Stimulated activated CD4-positive, alpha-beta T cell treated with anti-CD3 and anti-CD28 coated beads, Interleukin-2, amount 100 ng/mL, for 48 hours (primary cell): Measurements from ENCODE around the gene ABLIM2.

Experiments
- DNase-seq, 2 donors: peaks; one replicate each; pipeline ENCODE4 v3.0.0-alpha.2; 2020

Gene ABLIM2

DNA sequence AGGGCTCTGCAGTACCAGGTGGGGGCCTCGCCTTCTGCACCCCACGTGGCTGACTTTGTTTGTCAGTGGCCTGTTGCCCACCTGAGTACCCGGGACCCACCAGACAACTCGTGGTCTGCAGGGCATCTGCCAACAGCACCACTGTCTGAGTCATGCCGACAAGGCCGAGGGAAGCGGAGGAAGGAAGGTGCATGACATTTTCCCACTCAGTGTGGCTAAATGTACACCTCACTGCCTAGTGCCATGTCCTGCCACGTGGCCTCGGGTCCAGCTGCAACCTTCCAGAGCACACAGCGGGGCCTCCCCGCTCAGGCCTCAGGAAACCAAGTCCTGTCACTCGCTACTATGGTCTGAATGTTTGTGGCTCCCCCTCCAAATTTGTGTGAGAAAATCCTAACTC is 22.1 kb downstream of the ABLIM2 start:
- DNase-seq = no peak

DNA sequence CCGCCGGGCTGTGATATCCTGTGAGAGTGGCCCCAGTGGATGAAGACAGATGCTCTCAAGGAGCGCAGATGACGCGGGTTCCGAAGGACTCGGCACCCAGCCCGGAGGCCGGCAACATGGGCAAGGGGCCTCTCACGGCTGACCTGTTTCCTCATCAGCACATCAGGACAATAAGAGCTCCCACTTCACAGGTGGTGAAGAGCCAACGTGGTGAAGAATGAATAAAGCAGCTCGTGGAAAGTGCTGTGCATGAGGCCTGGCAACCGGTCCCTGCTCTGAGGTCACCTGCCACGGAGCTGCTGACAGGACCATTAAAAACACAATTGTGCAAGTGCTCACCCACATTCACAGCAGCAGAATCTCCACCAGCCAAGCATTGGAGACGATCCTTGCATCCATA is 22.9 kb downstream of the ABLIM2 start:
- no peak for DNase-seq

DNA sequence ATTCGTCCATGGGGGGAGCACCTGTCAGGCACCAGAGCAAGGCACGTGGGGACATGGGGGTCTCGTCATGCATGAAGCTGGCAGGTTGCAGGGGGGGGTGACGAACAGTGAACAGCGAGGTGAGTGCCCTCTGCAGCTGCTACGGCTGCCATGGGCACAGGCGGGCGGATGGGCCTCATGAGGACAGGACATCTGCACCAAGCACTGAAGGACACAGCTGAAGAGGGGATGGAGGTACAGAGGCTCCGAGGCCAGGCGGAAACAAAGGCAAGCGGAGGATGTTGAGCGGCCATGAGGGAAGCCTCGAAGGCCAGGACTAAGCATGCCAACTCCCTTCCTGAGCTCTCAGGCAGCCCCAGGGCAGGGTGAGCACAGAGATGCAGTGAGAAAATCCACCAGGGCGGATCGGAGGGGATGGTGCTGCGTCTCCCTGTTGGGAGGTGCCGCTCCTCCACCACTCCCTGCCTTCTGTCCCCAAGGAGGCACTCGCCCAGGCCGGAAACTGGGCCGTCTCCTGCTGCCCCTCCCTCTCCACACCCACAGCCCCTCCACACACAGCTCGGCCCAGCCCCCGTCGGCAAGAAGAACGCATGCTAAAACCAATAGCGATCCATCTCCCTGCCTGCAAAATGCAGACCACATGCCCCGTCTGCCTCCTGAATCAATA is 24.6 kb downstream of the ABLIM2 start:
- no peak for DNase-seq

- DNase-seq = no peak
Measured at GRCh38 chr4:8132947-8133705, 25.5 kb downstream of the ABLIM2 start.

- DNase-seq = no peak
Measured at GRCh38 chr4:8132400-8132799, 26.2 kb downstream of the ABLIM2 start.

DNA sequence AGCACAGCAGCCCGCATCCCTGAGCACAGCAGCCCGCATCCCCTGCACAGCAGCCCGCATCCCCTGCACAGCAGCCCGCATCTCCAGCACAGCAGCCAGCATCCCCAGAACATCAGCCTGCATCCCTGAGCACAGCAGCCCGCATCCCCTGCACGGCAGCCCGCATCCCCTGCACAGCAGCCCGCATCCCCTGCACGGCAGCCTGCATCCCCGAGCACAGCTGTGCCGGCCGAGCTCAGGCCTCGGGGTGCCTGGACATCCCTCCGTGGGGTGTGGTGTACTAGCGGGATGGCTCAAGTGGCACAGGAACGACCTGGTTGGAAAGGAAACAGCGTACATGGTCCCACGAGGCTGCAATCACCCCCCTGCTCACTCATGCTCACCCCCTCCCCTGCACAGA is 26.8 kb downstream of the ABLIM2 start:
- DNase-seq = no peak

DNA sequence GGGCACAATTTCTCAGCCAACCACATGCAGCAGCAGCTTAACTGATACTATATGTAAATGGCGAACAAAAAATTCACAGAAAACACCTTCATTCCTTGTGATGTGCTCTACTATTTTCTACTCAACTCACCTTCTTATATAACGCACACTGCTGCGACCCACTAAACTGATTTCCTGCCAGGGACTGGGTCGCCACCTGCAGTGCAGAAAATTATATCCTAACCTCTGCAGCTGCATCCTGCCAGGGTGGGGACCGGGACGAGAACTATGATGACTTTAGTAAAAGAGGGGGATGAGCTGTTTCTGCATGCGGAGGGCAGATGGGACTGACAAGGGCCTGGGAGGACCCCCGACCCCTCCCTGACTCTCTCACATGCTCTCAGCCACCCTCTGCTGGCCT is 27.4 kb downstream of the ABLIM2 start:
- DNase-seq = no peak

DNA sequence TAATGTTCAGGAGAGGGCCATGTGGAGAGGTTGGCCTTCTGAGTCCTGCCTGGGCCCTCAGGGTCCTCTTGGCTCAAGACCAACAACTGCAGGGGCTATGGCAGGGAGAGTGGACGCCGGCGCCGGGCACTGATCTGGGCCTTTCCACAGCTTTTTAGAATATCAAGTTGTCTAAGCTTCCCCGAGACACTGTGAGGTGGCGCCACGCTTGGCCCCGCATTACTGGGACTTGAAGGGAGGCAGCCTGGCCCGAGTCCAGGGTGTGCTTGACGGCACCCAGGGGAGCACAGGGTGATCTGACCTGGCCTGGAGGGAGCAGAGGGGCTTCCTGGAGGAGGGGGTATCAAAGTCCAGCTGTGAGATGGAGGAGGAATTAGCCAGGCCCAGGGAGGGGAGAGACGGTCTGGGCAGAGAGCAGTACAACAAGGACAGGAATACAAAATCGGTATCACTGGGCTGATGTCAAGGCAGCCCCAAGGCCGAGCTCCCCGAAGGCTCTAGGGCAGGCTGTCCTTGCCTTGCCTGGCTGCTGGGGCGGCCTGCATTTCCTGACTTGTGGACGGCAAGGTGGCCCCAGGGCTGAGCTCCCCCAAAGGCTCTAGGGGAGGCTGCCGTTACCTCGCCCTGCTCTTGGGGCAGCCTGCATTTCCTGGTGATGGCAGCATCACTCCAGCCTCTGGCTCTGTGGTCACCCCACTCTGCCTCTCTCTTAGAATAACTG is 28.1 kb downstream of the ABLIM2 start:
- DNase-seq = no peak

DNA sequence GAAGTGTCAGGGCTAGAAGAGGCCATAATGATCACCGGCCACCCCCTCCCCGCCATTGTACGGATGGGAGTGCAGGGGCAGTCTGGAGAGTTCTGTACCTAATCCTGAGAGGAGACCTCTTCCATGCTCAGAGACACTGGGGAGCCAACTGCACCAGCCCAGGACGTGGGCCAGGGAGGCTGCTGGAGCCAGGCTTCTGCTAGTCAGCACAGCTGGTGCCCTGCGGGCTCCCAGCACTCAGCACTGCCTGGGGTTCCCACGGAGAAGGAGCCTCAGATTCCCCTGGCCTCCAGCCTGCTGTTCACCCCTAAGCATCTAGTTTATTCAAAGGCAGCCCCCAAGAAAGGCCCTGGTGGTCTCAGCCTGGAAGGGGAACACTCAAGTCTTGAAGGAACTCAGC is 28.8 kb downstream of the ABLIM2 start:
- DNase-seq = no peak

GRCh38 chr4:8129136-8129535 is 29.5 kb downstream of the ABLIM2 start:
- DNase-seq = no peak

DNA sequence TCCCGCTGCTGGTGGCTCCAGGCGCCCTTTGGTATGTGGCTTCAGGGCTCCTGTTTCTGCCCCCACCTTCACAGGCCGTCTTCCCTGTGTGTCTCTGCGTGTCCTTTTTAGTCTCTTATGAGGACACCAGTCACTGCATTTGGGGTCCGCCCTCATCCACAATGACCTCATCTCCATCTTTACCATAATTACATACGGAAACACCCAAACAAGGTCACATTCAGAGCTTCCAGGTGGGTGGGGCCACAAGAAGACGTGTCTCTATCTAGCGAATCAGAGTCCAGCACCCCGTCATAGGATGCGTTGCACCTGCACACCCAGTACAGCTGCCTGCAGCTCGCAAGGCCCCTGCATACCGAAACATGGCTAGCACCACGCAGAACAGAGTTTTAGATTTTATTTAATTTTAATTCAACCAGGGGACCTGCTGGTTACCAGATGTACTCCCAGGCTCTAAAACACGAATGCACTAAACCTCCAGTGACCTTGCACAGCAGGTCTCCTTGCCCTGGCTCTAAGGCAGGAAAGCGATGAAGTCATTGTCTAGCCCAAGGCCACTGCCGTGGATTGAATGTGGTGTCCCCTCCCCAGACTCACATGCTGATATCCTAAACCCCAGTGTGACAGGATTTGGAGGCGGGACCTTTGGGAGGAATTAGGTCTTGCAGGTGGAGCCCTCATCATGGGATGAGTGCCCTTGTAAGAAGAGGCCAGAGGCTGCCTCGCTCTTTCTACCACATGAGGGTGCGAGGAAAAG is 30.3 kb downstream of the ABLIM2 start:
- no peak for DNase-seq

- DNase-seq = no peak
Measured at GRCh38 chr4:8127051-8127826, 31.4 kb downstream of the ABLIM2 start.

GRCh38 chr4:8126523-8126922 is 32.1 kb downstream of the ABLIM2 start:
- DNase-seq = no peak

DNA sequence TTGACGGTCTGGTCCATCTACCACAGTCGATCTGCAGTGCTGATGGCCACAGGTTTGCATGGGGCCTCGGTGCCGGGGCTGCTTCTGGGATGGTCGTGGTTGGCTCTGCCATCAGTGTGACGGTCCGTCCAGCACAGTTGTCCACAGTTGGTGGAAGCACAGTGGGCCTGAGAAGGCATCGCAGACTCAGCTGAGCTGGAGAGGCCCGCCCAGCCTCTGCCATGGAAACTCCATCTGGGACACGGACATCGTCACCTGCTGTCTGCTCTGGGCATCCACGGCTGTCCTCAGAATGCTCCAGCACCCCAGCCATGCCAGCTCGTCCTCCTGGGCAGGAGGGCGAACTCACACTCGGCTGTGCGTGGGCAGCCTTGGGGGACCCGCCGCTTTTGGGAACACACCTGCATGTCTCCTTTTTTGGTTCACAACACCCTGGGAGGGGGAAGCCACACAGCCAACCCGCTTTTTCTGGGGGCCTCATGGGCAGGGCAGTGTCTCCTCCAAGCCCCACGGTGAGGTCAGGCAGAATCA is 33.0 kb downstream of the ABLIM2 start:
- no peak for DNase-seq

DNA sequence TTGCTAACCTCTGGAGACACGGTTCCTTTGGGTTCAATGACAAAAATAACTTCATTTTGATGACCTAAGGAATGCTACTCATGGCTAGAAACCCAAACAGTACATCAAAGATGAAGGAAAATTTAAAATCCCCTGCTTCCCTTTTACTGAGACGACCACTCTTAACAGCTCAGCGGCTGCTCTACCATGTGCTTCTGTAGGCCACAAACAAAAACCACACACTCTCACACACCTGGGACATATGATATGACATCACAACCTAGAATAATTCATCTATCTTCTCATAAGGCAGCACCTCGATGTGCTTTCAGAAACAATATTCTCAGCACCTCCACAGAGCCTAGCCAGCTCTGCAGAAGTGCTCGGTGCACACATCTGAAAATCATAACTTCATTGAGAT is 34.7 kb downstream of the ABLIM2 start:
- no peak for DNase-seq

- no peak for DNase-seq
Measured at GRCh38 chr4:8123389-8123788, 35.2 kb downstream of the ABLIM2 start.

GRCh38 chr4:8122746-8123145 is 35.9 kb downstream of the ABLIM2 start:
- DNase-seq = no peak

GRCh38 chr4:8121292-8122015 is 37.2 kb downstream of the ABLIM2 start:
- no peak for DNase-seq

DNA sequence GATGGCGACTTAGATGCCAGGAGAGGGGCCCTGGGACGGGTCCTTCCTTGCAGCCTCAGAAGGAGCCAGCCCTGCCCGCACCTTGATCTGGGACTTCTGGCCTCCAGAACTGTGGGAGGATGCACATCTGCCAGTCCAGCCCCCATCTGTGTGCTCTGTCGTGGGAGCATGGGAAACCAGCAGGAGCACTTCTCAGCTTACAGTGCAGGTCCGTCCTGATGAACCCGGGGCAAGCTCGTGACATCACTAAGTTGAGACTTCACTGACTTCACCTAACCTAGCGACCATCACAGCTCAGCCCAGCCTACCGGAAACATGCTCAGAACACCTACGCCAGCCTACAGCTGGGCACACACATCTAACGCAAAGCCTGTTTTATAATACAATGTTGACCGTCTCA is 38.1 kb downstream of the ABLIM2 start:
- no peak for DNase-seq

GRCh38 chr4:8119877-8120276 is 38.7 kb downstream of the ABLIM2 start:
- DNase-seq = no peak

DNA sequence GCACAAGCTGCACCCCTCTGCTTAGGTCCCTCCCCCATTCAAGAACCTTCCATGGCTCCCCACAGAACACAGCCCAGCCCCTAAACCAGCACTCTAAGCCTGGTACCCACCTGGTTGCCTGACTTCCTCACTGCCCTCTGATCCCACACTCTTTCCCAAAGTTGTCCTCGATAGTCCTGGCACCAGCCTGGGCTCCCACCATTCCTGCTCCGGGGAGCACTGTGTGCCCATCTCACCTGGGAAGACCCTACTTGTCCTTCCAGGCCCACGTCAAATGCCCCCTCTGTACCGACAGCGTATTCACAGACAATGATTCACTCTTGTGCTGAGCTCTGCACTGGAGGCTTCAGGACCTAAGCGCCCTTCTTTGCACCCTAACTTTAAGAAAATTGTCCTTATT is 40.1 kb downstream of the ABLIM2 start:
- DNase-seq = no peak

DNA sequence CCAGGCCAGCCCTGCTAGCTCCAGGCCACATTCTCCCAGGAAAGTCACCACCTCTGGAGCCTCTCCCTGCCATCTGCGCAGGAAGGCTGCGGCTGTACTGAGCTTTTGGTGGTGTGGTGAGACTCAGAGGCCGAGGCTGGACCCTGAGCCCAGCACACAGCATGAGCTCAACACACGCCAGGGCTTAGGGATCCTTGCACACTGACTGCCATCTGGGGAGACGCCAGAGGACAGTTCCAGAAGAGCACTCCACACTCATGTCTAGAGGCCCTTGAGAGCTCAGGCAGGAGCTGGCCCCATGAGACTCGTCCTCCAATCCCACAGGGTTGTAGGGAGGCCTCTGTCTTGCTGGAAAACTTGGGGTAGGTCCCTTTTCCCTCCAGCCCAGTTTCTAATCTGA is 40.6 kb downstream of the ABLIM2 start:
- no peak for DNase-seq
